OCI-LY7 (cell line): ENCODE results near the gene PALLD. TPM values are rescaled to one million over a fixed set of nuclear protein-coding genes. Genes with fewer than 3 reads are reported as not detected.

ENCODE experiments used
- BruUV-seq: library from RNA; stranded (reverse); fragments of 400-500 nt; replicated peaks from 2 replicates; lab custom pipeline; 2021; lab: Mats Ljungman, UMichigan
- CTCF ChIA-PET: fragments of 300-600 bp; sonication (Branson Sonifier 250); formaldehyde crosslinking; loops from one replicate; lab custom pipeline; 2022; ENCODE audit warnings: antibody characterized with exemption; ENCODE audit not compliant: unreplicated experiment; lab: Charles Lee
- POLR2A ChIA-PET: fragments of 300-600 bp; sonication (Branson Sonifier 250); formaldehyde crosslinking; loops from one replicate; lab custom pipeline; 2022; ENCODE audit warnings: antibody characterized with exemption; lab: Charles Lee
- DNase-seq: peaks from one replicate; pipeline ENCODE4 v3.0.0-alpha.2; 2015; ENCODE audit warnings: low spot score
- H2AFZ ChIP-seq: fragments of 200-600 bp; sonication (generic), shearing (Covaris generic); 2 replicates; pipeline ENCODE4 v1.6.1; 2014; ENCODE audit warnings: mild to moderate bottlenecking, antibody characterized with exemption, low read length, moderate library complexity
- H3K27ac ChIP-seq: fragments of 200-600 bp; sonication (generic); 2 replicates; pipeline ENCODE4 v1.5.1; 2014; ENCODE audit warnings: mixed run types, low read depth, mild to moderate bottlenecking, moderate library complexity, low read length, inconsistent platforms; ENCODE audit not compliant: poor library complexity, severe bottlenecking
- H3K36me3 ChIP-seq: fragments of 200-600 bp; sonication (generic); 2 replicates; pipeline ENCODE4 v1.6.1; 2014; ENCODE audit warnings: mild to moderate bottlenecking, antibody characterized with exemption, low read length, moderate library complexity, mixed read lengths; ENCODE audit not compliant: insufficient read depth
- H3K4me1 ChIP-seq: fragments of 200-600 bp; sonication (generic); 2 replicates; pipeline ENCODE4 v1.5.1; 2014; ENCODE audit warnings: mild to moderate bottlenecking, low read length; ENCODE audit not compliant: insufficient read depth, poor library complexity, severe bottlenecking
- H3K4me2 ChIP-seq: fragments of 200-600 bp; sonication (generic); 2 replicates; pipeline ENCODE4 v1.6.1; 2014; ENCODE audit warnings: mild to moderate bottlenecking, low read length
- H3K4me3 ChIP-seq: fragments of 200-600 bp; sonication (generic); 2 replicates; pipeline ENCODE4 v1.5.1; 2014; ENCODE audit warnings: mild to moderate bottlenecking, low read depth, low read length; ENCODE audit not compliant: poor library complexity, severe bottlenecking
- H3K79me2 ChIP-seq: fragments of 200-600 bp; sonication (generic); 2 replicates; pipeline ENCODE4 v1.6.1; 2016; ENCODE audit warnings: low read depth, mild to moderate bottlenecking, low read length, moderate library complexity, mixed read lengths; ENCODE audit not compliant: insufficient read depth
- H3K9me2 ChIP-seq: fragments of 200-600 bp; sonication (generic); 2 replicates; pipeline ENCODE4 v1.6.1; 2016; ENCODE audit warnings: mild to moderate bottlenecking, low read length, mixed read lengths; ENCODE audit not compliant: insufficient read depth
- H3K9me3 ChIP-seq: fragments of 200-600 bp; sonication (generic); 2 replicates; pipeline ENCODE4 v1.6.1; 2014; ENCODE audit warnings: mild to moderate bottlenecking, mixed run types, low read length, mixed read lengths
- H4K20me1 ChIP-seq: fragments of 200-600 bp; sonication (generic); 2 replicates; pipeline ENCODE4 v1.6.1; 2014; ENCODE audit warnings: mild to moderate bottlenecking, antibody characterized with exemption, low read length, moderate library complexity, mixed read lengths; ENCODE audit not compliant: insufficient read depth
- CTCF ChIP-seq: fragments of 200-600 bp; sonication (generic); conservative IDR thresholded peaks from 2 replicates; pipeline ENCODE4 v1.5.1; 2014; ENCODE audit warnings: mild to moderate bottlenecking, antibody characterized with exemption, low read length, moderate library complexity, mixed read lengths
- EZH2phosphoT487 ChIP-seq: fragments of 200-600 bp; sonication (generic); IDR thresholded peaks from 2 replicates; pipeline ENCODE4 v1.6.1; 2018; ENCODE audit warnings: low read depth, borderline replicate concordance, mild to moderate bottlenecking, mixed run types, antibody characterized with exemption, low read length, moderate library complexity, mixed read lengths
- intact Hi-C: fragments of 100-400 bp; cut with micrococcal nuclease; formaldehyde crosslinking; loops from one replicate; pipeline ENCODE4 v1.10.0; 2022; ENCODE audit not compliant: unreplicated experiment
- total RNA-seq, 2 experiments: library from RNA; depleted of rRNA in 1 of 2; stranded (reverse); fragments of >200 nt in 1 of 2; shearing (Covaris generic) in 1 of 2; gene quantifications; 2 replicates each; pipeline ENCODE4 v1.2.3, GENCODE V29; 2014 to 2022

PALLD gene
- total RNA-seq, 2 experiments from 2014 or later: 0.73 to 2.8 TPM

GRCh38 chr4:168841000-168841671 is 344.3 kb downstream of the PALLD start:
- Histone ChIP-seq H3K4me2 (no peak overlapping the region), H3K9me2 (no peaks in the 10 kb centered on the region), H3K36me3 (no peaks in the 10 kb centered on the region), H4K20me1 (no peaks in the 10 kb centered on the region), H3K9me3 (no peaks in the 10 kb centered on the region), H3K79me2 (no peaks in the 10 kb centered on the region), H3K4me1 (no peaks in the 10 kb centered on the region), H3K4me3 (no peak overlapping the region), H2AFZ (no peak overlapping the region), H3K27ac (no peak overlapping the region)
- no peak for TF ChIP-seq EZH2phosphoT487
- no peak for TF ChIP-seq CTCF
- POLR2A ChIA-PET: interaction anchor here (0.7 to 1.0 kb wide), 2 partner anchors 10 to 440 kb away, joined by 3 to 5 read pairs; no protein-coding TSS in a partner anchor
- CTCF ChIA-PET: no interaction called here
- no TSS peak for BruUV-seq
- DNase-seq: no peak
- intact Hi-C loops: no loop called here

- POLR2A ChIA-PET: interaction anchor here (1.0 kb wide), 1 partner anchor 10 kb away, joined by 5 read pairs; no protein-coding TSS in a partner anchor
These were observed 344.8 kb downstream of the PALLD start for GRCh38 chr4:168841672-168842019.

More at GRCh38 chr4:168841672-168842019, 344.8 kb downstream of the PALLD start:
- no TSS peak for BruUV-seq
- intact Hi-C loops: no loop called here
- CTCF ChIA-PET: no interaction called here
- Histone ChIP-seq H3K4me2 (no peak overlapping the region), H4K20me1 (no peaks in the 10 kb centered on the region), H3K79me2 (no peaks in the 10 kb centered on the region), H2AFZ (no peak overlapping the region), H3K4me1 (no peaks in the 10 kb centered on the region), H3K9me3 (no peaks in the 10 kb centered on the region), H3K27ac (no peak overlapping the region), H3K9me2 (no peaks in the 10 kb centered on the region), H3K4me3 (no peak overlapping the region), H3K36me3 (no peaks in the 10 kb centered on the region)
- no peak for TF ChIP-seq EZH2phosphoT487
- no peak for TF ChIP-seq CTCF
- no peak for DNase-seq
